ENCODE results near the gene ASF1A. TPM values are rescaled to one million over a fixed set of nuclear protein-coding genes. Genes with fewer than 3 reads are reported as not detected.

The ASF1A gene
- total and polyA plus RNA-seq, 2 experiments from 2014 or later: 25.4 to 72.2 TPM

DNA sequence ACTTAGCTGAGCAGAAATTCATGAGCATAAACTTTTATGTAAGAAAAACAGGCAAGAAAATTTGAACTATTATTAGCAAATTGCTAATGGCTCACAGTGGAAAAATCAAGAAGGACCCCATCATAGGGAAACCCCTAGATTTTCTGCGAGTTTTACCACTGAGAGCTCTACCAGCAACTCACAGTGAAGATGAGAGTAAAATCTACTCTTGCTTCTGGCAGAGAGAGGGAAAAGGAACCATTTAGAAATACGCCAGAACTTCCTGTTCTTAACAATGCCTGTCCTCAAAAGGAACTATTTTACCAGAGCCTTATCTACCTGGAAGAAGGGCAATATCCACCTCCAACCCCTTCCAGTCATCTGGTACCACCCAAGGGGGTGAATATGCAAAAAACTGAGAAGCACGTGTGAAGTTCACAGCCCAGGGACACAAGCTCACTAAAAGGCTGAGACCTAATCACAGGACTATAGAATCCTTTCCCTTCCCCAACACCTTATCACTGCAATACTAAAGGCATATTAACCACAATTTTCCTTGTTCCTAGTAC lies 34.4 kb upstream of the ASF1A start (continued):
- TF ChIP-seq, protein P1, sequence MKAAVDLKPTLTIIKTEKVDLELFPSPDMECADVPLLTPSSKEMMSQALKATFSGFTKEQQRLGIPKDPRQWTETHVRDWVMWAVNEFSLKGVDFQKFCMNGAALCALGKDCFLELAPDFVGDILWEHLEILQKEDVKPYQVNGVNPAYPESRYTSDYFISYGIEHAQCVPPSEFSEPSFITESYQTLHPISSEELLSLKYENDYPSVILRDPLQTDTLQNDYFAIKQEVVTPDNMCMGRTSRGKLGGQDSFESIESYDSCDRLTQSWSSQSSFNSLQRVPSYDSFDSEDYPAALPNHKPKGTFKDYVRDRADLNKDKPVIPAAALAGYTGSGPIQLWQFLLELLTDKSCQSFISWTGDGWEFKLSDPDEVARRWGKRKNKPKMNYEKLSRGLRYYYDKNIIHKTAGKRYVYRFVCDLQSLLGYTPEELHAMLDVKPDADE (IDR thresholded peaks at IDR 0.05): no peak
- TF ChIP-seq ZNF331 (CRISPR knock-in tag; IDR thresholded peaks at IDR 0.05; ENCODE audit: low read depth): no peak

DNA sequence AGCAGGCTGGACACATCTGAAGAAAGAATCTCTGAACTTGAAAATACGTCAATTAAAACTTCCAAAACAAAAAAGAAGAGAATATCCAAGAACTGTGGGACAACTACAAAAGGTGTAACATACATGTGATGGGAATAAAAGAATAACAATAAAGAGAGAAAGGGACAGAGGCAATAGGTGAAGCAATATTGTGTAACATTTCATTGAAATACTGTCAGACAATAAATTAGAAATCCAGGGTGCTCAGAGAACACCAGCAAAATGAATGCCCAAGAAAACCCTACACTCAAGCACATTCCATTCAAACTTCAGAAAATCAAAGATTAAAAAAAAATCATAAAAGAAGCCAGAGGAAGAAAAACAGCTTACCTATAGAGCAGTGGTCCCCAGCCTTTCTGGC lies 33.6 kb upstream of the ASF1A start:
- peaks cover 11% of the 10 kb centered on the region; the same call in 1 of the 2 replicates for H3K4me1 ChIP-seq (ENCODE audit: insufficient read depth)
- ATAC-seq (no peak), DNase-seq (ENCODE audit: low spot score) (no peak)
- no peaks in the 10 kb centered on the region for H4K20me1 ChIP-seq (replicated peaks; ENCODE audit: insufficient read depth)
- no peaks in the 10 kb centered on the region for H3K9me2 ChIP-seq (ENCODE audit: insufficient read depth)
- no peaks in the 10 kb centered on the region for H3K79me2 ChIP-seq (replicated peaks; ENCODE audit: insufficient read depth)
- Mint-ChIP-seq H3K27me3 (ENCODE audit: insufficient read depth, low read depth, poor library complexity) (no peaks in the 10 kb centered on the region), H3K36me3 (ENCODE audit: low read depth) (peaks cover 11% of the 10 kb centered on the region), H3K27ac (no peak overlapping the region), H3K4me3 (no peak overlapping the region), H3K4me1 (peaks cover 18% of the 10 kb centered on the region), H3K9me3 (peaks cover 16% of the 10 kb centered on the region)
- no peak overlapping the region for H3K27ac ChIP-seq (ENCODE audit: low read depth)
- H3K4me2 ChIP-seq: no peak overlapping the region
- H3K27me3 ChIP-seq (ENCODE audit: insufficient read depth): no peaks in the 10 kb centered on the region
- no peak overlapping the region for H2AFZ ChIP-seq
- no peaks in the 10 kb centered on the region for H3K36me3 ChIP-seq (ENCODE audit: insufficient read depth)
- no peak overlapping the region for H3K4me3 ChIP-seq
- no peaks in the 10 kb centered on the region for H3F3A ChIP-seq (replicated peaks; ENCODE audit: low read depth)
- TF ChIP-seq EZH2phosphoT487 (IDR thresholded peaks at IDR 0.05; ENCODE audit: unreplicated experiment) (no peak), EZH2 (IDR thresholded peaks at IDR 0.05; ENCODE audit: low read depth, unreplicated experiment) (no peak), STAT1 (IDR thresholded peaks at IDR 0.05; ENCODE audit: unreplicated experiment) (no peak), JUNB (IDR thresholded peaks at IDR 0.05; ENCODE audit: unreplicated experiment) (no peak), ZNF331 (CRISPR knock-in tag; IDR thresholded peaks at IDR 0.05; ENCODE audit: low read depth) (no peak), POLR2AphosphoS5 (IDR thresholded peaks at IDR 0.05; ENCODE audit: low read depth) (no peak), NANOG (IDR thresholded peaks at IDR 0.05; ENCODE audit: borderline replicate concordance) (no peak)
- TF ChIP-seq, protein P2, sequence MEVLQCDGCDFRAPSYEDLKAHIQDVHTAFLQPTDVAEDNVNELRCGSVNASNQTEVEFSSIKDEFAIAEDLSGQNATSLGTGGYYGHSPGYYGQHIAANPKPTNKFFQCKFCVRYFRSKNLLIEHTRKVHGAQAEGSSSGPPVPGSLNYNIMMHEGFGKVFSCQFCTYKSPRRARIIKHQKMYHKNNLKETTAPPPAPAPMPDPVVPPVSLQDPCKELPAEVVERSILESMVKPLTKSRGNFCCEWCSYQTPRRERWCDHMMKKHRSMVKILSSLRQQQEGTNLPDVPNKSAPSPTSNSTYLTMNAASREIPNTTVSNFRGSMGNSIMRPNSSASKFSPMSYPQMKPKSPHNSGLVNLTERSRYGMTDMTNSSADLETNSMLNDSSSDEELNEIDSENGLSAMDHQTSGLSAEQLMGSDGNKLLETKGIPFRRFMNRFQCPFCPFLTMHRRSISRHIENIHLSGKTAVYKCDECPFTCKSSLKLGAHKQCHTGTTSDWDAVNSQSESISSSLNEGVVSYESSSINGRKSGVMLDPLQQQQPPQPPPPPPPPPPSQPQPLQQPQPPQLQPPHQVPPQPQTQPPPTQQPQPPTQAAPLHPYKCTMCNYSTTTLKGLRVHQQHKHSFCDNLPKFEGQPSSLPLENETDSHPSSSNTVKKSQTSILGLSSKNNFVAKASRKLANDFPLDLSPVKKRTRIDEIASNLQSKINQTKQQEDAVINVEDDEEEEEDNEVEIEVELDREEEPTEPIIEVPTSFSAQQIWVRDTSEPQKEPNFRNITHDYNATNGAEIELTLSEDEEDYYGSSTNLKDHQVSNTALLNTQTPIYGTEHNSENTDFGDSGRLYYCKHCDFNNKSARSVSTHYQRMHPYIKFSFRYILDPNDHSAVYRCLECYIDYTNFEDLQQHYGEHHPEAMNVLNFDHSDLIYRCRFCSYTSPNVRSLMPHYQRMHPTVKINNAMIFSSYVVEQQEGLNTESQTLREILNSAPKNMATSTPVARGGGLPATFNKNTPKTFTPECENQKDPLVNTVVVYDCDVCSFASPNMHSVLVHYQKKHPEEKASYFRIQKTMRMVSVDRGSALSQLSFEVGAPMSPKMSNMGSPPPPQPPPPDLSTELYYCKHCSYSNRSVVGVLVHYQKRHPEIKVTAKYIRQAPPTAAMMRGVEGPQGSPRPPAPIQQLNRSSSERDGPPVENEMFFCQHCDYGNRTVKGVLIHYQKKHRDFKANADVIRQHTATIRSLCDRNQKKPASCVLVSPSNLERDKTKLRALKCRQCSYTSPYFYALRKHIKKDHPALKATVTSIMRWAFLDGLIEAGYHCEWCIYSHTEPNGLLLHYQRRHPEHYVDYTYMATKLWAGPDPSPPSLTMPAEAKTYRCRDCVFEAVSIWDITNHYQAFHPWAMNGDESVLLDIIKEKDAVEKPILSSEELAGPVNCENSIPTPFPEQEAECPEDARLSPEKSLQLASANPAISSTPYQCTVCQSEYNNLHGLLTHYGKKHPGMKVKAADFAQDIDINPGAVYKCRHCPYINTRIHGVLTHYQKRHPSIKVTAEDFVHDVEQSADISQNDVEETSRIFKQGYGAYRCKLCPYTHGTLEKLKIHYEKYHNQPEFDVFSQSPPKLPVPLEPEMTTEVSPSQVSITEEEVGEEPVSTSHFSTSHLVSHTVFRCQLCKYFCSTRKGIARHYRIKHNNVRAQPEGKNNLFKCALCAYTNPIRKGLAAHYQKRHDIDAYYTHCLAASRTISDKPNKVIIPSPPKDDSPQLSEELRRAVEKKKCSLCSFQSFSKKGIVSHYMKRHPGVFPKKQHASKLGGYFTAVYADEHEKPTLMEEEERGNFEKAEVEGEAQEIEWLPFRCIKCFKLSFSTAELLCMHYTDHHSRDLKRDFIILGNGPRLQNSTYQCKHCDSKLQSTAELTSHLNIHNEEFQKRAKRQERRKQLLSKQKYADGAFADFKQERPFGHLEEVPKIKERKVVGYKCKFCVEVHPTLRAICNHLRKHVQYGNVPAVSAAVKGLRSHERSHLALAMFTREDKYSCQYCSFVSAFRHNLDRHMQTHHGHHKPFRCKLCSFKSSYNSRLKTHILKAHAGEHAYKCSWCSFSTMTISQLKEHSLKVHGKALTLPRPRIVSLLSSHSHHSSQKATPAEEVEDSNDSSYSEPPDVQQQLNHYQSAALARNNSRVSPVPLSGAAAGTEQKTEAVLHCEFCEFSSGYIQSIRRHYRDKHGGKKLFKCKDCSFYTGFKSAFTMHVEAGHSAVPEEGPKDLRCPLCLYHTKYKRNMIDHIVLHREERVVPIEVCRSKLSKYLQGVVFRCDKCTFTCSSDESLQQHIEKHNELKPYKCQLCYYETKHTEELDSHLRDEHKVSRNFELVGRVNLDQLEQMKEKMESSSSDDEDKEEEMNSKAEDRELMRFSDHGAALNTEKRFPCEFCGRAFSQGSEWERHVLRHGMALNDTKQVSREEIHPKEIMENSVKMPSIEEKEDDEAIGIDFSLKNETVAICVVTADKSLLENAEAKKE (CRISPR knock-in tag; IDR thresholded peaks at IDR 0.05): no peak
- TF ChIP-seq, protein P3, sequence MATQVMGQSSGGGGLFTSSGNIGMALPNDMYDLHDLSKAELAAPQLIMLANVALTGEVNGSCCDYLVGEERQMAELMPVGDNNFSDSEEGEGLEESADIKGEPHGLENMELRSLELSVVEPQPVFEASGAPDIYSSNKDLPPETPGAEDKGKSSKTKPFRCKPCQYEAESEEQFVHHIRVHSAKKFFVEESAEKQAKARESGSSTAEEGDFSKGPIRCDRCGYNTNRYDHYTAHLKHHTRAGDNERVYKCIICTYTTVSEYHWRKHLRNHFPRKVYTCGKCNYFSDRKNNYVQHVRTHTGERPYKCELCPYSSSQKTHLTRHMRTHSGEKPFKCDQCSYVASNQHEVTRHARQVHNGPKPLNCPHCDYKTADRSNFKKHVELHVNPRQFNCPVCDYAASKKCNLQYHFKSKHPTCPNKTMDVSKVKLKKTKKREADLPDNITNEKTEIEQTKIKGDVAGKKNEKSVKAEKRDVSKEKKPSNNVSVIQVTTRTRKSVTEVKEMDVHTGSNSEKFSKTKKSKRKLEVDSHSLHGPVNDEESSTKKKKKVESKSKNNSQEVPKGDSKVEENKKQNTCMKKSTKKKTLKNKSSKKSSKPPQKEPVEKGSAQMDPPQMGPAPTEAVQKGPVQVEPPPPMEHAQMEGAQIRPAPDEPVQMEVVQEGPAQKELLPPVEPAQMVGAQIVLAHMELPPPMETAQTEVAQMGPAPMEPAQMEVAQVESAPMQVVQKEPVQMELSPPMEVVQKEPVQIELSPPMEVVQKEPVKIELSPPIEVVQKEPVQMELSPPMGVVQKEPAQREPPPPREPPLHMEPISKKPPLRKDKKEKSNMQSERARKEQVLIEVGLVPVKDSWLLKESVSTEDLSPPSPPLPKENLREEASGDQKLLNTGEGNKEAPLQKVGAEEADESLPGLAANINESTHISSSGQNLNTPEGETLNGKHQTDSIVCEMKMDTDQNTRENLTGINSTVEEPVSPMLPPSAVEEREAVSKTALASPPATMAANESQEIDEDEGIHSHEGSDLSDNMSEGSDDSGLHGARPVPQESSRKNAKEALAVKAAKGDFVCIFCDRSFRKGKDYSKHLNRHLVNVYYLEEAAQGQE (IDR thresholded peaks at IDR 0.05; ENCODE audit: unreplicated experiment): no peak
- TF ChIP-seq, protein P1 (IDR thresholded peaks at IDR 0.05): no peak
- TF ChIP-seq, protein P4, sequence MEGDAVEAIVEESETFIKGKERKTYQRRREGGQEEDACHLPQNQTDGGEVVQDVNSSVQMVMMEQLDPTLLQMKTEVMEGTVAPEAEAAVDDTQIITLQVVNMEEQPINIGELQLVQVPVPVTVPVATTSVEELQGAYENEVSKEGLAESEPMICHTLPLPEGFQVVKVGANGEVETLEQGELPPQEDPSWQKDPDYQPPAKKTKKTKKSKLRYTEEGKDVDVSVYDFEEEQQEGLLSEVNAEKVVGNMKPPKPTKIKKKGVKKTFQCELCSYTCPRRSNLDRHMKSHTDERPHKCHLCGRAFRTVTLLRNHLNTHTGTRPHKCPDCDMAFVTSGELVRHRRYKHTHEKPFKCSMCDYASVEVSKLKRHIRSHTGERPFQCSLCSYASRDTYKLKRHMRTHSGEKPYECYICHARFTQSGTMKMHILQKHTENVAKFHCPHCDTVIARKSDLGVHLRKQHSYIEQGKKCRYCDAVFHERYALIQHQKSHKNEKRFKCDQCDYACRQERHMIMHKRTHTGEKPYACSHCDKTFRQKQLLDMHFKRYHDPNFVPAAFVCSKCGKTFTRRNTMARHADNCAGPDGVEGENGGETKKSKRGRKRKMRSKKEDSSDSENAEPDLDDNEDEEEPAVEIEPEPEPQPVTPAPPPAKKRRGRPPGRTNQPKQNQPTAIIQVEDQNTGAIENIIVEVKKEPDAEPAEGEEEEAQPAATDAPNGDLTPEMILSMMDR (conservative IDR thresholded peaks at IDR 0.05; ENCODE audit: low read depth in 2 of 2): no peak
